ENCODE data around the gene SEM1. TPM values are rescaled to one million over a fixed set of nuclear protein-coding genes. Genes with fewer than 3 reads are reported as not detected.

The SEM1 gene
- total and polyA plus RNA-seq, 9 of the 15 experiments (the other 6 are each of a cell fraction or from before 2014, with no cell fraction given): 74.7 to 938 (median 454) TPM

DNA sequence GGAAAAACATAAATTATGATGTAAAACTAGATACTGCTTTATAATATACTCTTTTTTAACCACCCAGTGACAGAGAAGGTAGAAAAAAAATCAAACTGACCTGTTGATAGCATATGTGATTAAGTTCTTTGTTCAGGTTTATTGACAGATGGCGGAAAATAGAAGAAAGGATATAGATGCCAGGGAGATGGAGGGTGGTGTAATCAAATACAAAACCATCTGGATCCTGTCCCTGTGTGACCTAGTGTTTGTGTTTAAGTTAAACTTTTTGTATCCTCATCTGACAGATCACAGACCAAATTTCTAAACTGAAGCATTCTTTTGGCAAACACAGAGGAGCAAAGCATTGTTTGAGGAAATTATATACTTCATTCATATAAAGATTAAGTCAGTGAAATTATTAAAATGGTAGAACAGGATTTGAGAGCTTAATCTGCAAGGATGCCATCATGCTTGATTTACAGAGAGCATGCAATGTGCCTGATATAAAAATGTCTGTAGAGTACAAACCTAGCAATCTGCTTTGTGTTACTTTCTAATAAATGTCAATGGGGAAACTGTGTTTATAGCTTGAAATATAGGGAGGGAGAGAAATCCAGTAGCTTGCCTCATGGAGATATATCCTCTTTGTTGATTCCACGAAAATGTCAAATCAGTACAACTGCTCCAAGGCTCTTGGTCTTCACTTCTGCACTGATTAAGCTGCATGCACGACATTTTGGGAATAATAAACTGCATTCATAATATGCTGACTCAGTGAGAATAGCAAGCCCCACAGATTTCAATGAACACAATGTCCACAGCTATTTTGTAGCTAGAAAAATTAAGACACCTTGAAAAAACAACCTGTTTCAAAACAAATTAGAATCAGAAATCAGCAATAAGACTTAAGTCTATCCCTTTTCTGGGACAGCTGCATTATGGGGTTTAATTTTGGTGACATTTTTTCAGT is 39.0 kb downstream of the SEM1 start:
- H3K9me1 ChIP-seq (ENCODE audit: control insufficient read depth, insufficient read depth, low read length): no peaks in the 10 kb centered on the region
- no peak overlapping the region for H3K9ac ChIP-seq (ENCODE audit: insufficient read depth in 1 of 2, low read depth in 2 of 2, low read length in 2 of 2)
- no peaks in the 10 kb centered on the region for H3K27me3 ChIP-seq (ENCODE audit: control insufficient read depth in 2 of 2, insufficient read depth in 2 of 2, low read length in 2 of 2)
- H3K4me2 ChIP-seq (ENCODE audit: insufficient read depth, low read length): no peak overlapping the region
- intact Hi-C loops (cut with micrococcal nuclease) (no loop called here), in situ Hi-C loops (cut with MboI) (no loop called here)
- TF ChIP-seq MAFG (tag; conservative IDR thresholded peaks at IDR 0.05) (peak; percentile 81), C11orf30 (IDR thresholded peaks at IDR 0.05; ENCODE audit: low read depth) (peak; percentile 85), ZNF316 (IDR thresholded peaks at IDR 0.05) (peak; percentile 92), MAFK (IDR thresholded peaks at IDR 0.05; ENCODE audit: low read length) (peak; percentile 85), MAFF (IDR thresholded peaks at IDR 0.05; ENCODE audit: low read length) (peak; percentile 92), JUND (IDR thresholded peaks at IDR 0.05; ENCODE audit: borderline replicate concordance, low read depth, low read length) (no peak), JUND (tag; IDR thresholded peaks at IDR 0.05; ENCODE audit: borderline replicate concordance, low read depth, low read length) (no peak)
- TF ChIP-seq, protein P1, sequence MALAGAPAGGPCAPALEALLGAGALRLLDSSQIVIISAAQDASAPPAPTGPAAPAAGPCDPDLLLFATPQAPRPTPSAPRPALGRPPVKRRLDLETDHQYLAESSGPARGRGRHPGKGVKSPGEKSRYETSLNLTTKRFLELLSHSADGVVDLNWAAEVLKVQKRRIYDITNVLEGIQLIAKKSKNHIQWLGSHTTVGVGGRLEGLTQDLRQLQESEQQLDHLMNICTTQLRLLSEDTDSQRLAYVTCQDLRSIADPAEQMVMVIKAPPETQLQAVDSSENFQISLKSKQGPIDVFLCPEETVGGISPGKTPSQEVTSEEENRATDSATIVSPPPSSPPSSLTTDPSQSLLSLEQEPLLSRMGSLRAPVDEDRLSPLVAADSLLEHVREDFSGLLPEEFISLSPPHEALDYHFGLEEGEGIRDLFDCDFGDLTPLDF (CRISPR knock-in tag; IDR thresholded peaks at IDR 0.05): no peak
- no peaks in the 10 kb centered on the region for H3K79me2 ChIP-seq (ENCODE audit: control insufficient read depth, insufficient read depth, low read length)
- no peak overlapping the region for H3K27ac ChIP-seq (ENCODE audit: extremely low read depth, low read depth, low read length)
- no peaks in the 10 kb centered on the region for H3K4me1 ChIP-seq (replicated peaks in 1 of 2; ENCODE audit: control insufficient read depth in 2 of 2, insufficient read depth in 2 of 2, low read length in 2 of 2)
- no peaks in the 10 kb centered on the region for H4K20me1 ChIP-seq (replicated peaks; ENCODE audit: control insufficient read depth, insufficient read depth, low read length)
- ATAC-seq: no peak
- DNase-seq (ENCODE audit: extremely low read depth in 1 of 4, low spot score in 3 of 4): no peak
- 40% methylated on average over 3 of the region's 3 CpGs for WGBS (ENCODE audit: insufficient coverage, low coverage, missing lambda C conversion rate)
- ChIA-PET POLR2A (no interaction called here), CTCF (ENCODE audit: low intra/inter-chr PET ratio) (no interaction called here)
- H3K36me3 ChIP-seq (ENCODE audit: control insufficient read depth, insufficient read depth, low read length): peaks cover 3% of the 10 kb centered on the region; the same call in 1 of the 3 replicates
- BruUV-seq (replicated peaks): no TSS peak
- no peak overlapping the region for H3K4me3 ChIP-seq
- no peaks in the 10 kb centered on the region for H3K9me3 ChIP-seq (replicated peaks; ENCODE audit: control insufficient read depth, insufficient read depth, low read depth, low read length)
- FAIRE-seq: peak; percentile 55
- H2AFZ ChIP-seq (ENCODE audit: low read depth, low read length): no peak overlapping the region
